Sigmoid colon (tissue), 4 donors: ENCODE measurements around the gene DOK5.

ENCODE experiments used
- CTCF ChIP-seq, 4 experiments: fragments of 450-650 bp in 3 of 4; fragments of 200-600 bp in 1 of 4; IDR thresholded peaks; one replicate each; pipeline ENCODE4 v1.5.1; 2016 to 2019; ENCODE audit warnings: antibody characterized with exemption in 4 of 4, mild to moderate bottlenecking in 3 of 4, moderate library complexity in 2 of 4
- EP300 ChIP-seq, 4 donors: sonication (generic); formaldehyde crosslinking; IDR thresholded peaks; one replicate each; pipeline ENCODE4 v1.6.1; 2017; ENCODE audit warnings: antibody characterized with exemption in 4 of 4
- POLR2A ChIP-seq, 2 donors: fragments of 450-650 bp; IDR thresholded peaks; one replicate each; pipeline ENCODE4 v1.6.1; 2016; ENCODE audit warnings: antibody characterized with exemption in 2 of 2, mild to moderate bottlenecking in 2 of 2, moderate library complexity in 2 of 2
- POLR2AphosphoS5 ChIP-seq, 4 donors: sonication (generic); formaldehyde crosslinking; IDR thresholded peaks; one replicate each; pipeline ENCODE4 v1.6.1; 2017; ENCODE audit warnings: antibody characterized with exemption in 4 of 4

- no peak for TF ChIP-seq EP300 (IDR thresholded peaks at IDR 0.05)
- no peak for TF ChIP-seq CTCF (IDR thresholded peaks at IDR 0.05)
- TF ChIP-seq POLR2A (IDR thresholded peaks at IDR 0.05) = no peak
- TF ChIP-seq POLR2AphosphoS5 (IDR thresholded peaks at IDR 0.05) = no peak
Measured at GRCh38 chr20:54669040-54669363, 193.6 kb downstream of the DOK5 start.
